DMS53 treated with DMSO at 0.1 percent for 48 hours (cell line): Measurements from ENCODE around the gene ARMH1.
"Not testable (repeated sequence)": the region's sequence is repeated elsewhere in the genome, so short reads cannot be mapped to it uniquely, and the experiment has no call there.

ENCODE experiments used
- DNase-seq: peaks from one replicate; lab custom pipeline; 2025; ENCODE audit not compliant: unreplicated experiment; lab: John Stamatoyannopoulos, UW

Gene ARMH1

DNA sequence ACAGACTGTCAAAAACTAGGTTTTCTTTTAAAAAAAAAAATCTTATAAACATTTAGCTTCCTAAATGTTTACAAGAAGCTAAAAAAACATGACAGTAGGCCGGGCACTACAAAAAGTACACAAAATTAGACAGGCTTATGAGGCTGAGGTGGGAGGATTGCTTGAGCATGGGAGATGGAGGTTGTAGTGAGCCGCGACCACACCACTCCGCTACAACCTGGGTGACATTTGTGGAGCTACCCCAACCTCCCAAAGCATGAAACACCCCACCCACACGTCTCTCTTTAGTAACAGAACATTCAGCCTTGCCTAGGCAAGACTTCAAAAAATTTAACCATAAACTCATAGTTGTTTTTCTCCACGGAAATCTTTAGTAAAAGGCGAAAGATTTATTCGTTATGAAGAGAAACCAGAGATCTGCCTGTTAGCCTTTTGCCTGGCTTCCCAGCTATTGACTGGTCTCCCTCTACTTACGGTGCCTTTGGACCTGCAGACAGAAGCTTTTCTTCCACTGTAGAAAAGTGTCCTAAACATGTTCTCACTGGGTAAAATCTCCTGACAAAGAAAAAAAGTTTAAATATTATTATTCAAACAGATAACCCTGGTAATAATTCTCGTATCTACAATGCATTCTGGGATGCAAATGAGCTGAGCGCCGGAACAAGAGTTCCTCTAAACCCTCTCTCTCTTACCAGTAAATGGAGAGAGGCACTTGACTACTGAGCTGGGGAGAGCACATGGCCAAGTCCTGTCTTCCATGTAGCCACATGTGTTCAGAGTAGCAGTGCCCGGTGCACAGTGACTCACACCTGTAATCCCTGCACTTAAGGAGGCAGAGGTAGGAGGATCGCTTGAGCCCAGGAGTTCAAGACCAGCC is 47.2 kb downstream of the ARMH1 start:
- DNase-seq = peak; percentile 99

DNA sequence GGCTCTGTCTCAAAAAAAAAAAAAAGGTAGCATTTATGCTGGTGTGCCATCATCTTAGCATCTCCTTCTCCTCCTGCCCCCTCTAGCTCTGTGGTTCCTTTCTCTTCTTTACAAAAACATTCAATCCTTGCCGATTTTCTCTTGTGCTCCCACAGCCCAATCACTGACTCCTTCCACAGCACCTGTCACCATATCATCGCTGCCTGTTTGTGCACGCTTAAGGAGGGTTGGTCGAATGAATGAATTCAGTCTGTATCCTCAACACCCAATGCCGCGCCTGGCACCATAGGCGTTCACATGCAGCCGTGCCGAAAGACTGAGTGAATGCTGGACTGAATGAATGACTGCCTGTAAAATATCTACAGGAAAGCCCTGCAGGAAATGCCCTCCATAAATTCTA is 48.5 kb downstream of the ARMH1 start:
- no peak for DNase-seq

DNA sequence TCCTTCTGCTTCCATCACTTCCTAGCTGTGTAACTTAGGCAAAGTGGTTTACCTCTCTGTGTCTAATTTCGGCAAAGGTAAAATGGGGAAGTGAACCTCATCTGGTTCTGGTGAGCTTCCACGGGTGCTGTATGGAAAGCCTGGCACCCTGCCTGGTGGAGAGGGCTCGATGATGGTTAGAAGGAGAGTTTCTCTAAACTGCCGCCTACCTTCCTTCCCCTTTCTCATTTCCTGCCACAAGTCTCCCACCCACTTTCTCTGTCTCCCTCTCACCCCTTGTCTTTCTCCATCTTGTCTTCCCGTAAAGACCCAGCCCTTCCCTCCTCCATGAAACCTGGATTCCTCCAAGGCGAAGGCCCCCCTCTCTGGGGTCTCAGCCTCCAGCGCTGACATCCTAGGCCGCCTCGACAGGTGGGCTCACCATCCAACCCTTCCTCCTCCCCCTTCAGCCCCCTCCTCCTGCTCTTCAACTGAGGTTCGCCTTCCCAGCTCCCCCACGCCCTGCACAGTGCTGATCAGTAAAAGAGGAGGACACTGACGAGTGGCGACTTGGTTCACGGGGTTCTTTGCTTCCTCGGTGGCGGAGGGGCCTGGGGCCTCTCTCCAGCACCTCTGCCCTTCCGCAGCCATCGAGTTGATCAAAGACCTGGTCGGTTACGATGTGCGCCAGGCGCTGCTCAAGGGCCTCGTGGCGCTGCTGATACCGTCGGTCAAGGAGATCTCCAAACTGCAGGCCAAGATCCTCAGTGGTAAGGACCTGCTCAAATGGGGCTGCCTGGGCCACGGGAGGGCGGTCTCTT is 49.2 kb downstream of the ARMH1 start:
- DNase-seq = no peak

DNA sequence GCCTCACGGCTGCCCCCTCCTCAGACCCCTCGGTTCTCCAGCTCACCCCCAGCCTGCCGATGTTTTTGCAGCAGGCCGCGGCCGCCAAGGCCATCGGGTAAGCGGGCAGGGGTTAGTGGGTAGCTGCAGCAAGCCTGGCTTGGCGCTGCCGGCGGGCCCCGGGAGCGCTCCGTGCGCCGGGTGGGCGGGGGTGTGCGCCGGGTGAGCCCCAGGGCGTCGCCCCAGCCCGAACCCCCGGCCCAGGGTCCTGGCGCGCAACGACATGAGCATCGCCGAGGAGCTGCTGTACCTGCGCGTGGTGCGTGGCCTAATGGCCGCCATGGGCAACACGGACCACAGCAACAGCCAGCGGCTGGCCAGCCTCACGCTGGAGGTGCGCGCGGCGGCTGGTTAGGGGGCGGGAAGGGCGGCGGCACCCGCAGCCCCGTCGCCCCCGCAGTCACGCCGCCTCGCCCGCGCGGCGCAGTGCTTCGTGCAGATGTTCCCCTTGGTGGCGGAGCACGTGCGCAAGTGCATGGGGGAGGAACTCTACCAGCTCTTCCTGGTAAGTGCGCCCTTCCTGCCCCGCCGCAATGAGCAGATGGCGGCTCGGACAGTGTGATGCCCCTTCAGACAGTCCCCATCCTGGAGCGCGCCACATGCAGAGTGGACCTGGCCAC is 49.9 kb downstream of the ARMH1 start:
- DNase-seq = no peak

DNA sequence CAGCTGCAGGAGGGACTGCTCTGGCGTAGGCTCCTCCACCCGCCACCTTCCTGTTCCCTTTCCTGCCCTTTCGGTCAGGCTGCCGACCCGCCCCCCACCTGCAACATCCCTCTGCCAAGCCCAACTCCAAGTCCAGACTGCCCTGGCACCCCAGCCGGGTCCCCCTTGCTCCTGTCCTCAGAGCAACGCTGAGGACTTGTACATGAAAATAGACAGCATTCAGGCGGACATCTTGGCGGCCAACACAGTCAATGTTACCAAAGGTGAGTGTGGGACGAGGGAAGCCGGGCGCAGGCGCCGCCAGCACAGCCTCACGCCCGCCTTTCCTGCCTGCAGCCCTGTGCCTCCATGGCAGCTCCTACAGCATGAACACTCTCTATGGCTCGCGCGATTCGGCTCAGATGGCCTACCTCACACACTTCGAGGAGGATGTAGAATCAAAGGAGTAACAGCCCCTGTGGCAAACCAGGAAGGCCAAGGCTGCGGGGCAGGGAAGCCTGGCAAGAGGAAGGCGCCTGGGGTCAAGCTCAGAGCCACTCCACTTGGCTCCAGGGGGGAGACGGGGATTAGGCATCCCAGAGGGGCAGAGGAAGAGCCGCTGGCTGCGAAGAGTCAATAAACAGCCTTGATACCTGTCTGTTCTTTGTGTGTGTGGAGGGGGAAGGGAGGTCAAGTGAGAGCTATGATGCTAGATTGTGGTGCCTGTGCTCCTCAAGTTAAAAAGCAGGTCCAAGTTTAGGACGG is 50.6 kb downstream of the ARMH1 start:
- DNase-seq = no peak

DNA sequence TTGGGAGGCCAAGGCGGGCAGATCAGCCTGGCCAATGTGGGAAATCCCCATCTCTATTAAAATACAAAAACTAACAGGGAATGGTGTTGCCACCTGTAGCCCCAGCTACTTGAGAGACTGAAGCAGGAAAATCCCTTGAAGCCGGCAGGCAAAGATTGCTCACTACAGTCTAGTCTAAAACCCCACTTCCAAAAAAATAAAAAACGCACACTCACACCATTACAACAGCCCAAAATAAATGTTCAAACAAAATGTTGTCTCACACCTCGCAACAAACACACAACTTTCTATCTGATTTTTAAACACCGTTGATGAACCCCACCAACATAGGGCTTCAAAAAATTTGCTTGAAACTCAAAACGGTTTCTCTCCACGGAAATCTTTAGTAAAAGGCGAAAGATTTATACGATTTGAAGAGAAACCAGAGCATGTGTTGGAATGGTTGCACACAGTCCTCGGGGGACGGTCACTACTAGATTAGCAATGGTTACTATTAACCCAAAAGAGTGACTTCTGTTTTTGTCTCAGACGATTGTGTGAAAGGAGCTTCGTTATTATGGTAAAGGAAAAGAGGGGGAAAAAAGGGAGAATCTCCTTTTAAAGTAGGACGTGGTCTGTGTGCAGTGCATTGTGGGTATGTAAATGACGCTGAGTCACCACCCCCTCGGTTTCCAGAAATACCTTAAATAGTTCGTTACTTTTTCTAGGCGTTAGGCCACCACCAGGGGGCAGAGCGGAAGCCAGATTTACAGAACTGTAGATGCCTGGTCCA is 56.4 kb downstream of the ARMH1 start, which contains the start of gene RNU5D-1:
Gene RNU5D-1, minus strand, starts transcription at position 430 of the 772 bp plus-strand sequence.
- peak; percentile 97 for DNase-seq

DNA sequence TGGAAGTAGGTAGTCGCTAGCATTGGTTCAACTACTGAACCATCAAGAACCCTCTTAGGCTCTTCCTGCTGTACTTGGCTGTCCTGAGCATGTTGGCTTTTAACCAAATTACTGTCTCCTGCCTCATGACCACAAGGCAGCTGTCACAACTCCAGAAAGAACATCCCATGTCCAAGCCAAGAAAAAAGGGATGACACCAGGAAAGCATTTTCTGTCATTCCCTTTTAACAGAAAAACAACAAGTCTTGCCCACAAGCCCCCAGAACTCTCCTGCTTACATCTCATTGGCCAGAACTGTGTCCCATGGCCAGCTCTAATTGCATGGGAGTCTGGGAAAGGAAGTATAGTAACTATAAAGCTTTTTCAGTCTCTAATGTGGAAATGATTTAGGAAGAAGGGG is 58.9 kb downstream of the ARMH1 start:
- no peak for DNase-seq

DNA sequence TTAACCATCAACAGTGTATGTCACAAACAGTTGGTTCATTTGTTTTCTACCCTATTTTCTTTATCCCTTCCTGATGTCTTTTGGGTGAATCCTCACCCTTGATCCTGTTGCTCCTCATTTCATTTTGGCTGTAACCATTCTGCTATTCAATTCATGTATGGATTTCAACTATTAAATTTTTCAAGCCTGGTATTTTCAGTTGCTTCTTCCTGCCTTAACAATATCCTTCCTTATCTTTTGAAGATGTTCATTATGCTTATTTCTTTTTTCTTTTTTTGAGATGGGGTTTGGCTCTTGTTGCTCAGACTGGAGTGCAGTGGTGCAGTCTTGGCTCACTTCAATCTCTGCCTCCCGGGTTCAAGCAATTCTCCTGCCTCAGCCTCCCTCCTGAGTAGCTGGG is 59.3 kb downstream of the ARMH1 start:
- no peak for DNase-seq

DNA sequence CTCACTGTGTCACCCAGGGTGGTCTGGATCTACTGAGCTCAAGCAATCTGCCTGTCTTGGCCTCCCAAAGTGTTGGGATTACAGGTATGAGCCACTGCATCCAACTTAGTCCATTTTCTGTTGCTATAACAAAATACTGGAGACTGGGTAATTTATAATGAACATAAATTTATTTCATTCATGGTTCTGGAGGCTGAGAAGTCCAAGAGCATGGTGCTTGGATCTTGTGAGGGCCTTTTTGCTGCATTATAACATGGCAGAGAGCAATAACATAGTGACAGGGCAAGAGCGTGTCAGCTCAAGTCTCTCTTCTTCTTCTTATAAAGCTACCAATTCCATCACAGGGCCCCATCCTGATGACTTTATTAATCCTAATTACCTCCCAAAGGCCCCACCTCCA is 61.5 kb downstream of the ARMH1 start:
- no peak for DNase-seq

DNA sequence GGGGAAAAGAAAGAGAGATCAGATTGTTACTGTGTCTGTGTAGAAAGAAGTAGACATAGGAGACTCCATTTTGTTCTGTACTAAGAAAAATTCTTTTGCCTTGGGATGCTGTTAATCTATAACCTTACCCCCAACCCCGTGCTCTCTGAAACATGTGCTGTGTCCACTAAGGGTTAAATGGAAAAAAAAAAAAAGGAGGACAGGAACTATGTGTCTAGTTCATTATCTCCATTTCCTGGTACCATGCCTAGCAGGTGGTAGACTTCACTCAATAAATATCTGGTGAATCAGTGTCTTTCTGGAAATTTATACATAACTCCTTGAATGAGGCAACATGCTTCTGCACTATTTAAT is 64.4 kb downstream of the ARMH1 start:
- not testable (repeated sequence) for DNase-seq

DNA sequence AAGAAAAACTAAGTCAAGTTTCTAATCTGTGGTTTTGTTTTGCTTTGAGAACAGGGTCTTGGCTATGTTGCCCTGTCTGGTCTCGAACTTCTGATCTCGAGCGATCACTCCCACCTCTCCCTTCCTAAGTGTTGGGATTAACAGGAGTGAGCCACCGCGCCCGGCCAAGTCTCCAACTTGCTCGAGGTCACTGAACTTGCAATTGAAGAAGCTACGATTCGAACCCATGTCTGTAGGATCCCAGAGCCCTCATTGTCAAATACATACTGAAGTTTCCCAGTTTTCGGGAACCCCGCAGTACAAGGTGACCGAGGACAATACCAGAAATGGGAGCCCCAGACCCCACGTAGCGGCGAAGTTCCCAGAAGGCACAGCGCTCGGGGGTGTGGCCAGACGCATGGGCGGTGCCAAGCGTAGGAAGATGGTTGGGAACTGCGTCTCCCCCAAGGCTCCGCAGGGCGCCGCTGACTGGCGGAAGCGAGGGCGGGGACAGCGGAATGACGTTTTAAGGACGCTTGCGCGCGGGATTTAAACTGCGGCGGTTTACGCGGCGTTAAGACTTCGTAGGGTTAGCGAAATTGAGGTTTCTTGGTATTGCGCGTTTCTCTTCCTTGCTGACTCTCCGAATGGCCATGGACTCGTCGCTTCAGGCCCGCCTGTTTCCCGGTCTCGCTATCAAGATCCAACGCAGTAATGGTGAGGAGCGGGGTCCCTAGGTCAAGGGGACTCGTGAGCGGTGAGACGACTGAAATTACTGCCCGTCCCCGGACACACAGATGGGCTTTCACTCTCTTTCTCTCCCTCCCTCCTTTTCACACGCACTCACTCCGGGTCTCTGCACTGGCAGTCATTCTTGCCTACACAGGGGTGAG is 65.0 kb downstream of the ARMH1 start, which contains the start of gene KIF2C:
Gene KIF2C, plus strand, starts transcription at position 531 of the 872 bp plus-strand sequence. Its CDS starts 96 bp downstream, at position 627.
- DNase-seq = peak; percentile 94

DNA sequence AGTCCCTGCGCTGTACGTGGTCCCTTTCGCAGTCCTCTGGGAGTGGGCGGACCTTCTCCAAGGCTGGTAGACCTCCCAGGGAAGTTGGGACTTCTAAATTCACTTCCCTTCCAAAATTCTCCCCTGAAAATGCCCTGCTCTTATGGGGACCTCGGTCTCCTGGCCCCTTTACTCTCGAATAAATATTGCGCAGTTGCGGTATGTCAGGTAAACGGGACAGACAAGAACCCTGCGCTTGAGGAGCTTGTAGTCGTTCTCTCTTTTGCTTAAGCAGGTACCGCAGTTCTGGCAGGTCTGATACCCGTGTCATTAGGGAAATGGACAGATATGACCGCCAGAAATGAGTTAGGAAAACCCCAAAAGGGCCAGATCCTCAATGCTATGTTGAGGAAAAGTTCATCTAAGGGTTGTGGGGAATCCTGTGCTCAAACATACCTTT is 65.7 kb downstream of the ARMH1 start:
- DNase-seq = no peak

DNA sequence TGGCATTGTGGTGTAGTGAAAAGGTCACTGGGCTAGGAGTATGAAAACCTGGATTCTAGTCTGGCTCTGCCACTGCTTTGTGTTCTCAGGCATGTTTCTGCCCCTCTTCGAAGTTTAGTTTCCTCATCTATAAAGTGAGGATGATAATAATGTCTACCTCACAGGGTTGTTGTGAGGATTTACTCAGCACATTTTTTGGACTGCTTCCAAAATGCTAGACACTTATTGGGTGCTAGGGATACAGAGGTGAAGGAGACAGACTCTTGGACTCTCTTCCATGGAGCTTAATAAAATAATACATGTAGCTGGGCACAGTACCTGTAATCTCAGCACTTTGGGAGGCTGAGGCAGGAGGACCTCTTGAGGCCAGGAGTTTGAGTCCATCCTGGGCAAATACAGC is 68.7 kb downstream of the ARMH1 start:
- no peak for DNase-seq

DNA sequence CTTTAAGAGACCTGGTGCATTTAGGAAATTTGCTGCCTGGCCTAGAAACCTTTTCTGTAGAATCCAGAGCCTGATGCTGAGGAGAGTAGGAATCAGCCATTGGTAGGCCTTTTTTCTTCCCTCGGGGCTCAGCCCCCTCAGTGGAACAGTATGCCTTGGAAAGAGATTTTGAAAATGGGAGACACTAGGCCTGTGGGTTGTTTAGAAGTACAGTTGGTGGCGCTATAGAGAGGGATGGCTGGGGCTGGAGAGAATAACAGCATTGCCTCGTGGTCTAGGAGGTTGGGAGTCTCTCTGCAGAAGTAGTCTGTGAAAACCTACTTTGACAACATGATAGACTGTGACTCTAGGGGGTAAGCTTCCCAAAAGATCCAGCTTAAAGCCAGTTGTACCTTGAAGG is 73.4 kb downstream of the ARMH1 start:
- no peak for DNase-seq

DNA sequence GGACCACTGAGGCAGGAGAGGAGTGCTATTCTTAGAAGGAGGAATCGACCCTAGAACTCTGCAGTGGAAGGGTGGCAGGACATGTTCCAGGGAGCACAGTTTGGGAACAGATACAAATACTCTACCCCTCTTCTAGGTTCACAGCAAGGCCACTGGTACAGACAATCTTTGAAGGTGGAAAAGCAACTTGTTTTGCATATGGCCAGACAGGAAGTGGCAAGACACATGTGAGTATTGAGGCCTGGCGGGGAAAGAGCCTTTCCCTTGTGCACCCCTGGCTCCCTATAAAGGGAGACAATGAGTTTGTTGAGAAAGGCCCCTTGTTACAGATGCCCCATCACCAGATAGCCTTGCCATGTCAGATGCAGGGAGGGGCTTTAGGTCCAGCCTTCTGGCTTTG is 82.9 kb downstream of the ARMH1 start:
- DNase-seq = no peak

DNA sequence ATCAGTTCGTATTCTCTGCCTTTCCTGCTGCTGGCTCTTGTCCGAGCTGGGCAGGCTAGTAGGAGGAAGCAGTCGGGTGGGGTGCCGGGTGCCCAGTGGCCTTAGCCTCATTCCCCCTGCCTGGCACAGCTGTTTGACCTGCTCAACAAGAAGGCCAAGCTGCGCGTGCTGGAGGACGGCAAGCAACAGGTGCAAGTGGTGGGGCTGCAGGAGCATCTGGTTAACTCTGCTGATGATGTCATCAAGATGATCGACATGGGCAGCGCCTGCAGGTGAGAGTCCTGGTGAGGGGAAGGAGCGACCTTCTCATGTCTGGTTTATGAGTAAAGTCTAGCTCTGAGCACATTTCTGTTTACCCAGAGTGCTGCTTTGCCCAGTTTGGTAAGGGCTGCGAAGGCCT is 84.6 kb downstream of the ARMH1 start:
- no peak for DNase-seq

DNA sequence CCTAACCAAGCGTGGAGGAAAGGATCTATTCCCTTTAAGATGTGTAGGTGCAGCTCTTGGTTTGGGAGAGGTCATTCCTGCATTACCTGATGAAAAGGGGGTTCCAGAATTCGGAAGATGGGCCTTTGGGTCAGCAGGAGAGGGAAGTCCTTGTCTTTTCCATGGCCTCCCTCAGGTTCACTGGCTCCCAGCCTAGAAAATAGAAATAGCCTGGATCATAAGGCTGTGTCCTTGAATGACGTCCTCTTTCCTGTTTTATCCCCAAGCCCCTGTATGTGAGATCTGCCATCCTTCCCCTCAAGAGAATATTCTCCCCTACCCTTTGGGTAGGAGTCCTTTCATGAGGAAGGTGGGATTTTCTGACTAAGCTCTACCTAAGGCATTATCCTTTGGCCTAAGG is 86.4 kb downstream of the ARMH1 start:
- DNase-seq = no peak

DNA sequence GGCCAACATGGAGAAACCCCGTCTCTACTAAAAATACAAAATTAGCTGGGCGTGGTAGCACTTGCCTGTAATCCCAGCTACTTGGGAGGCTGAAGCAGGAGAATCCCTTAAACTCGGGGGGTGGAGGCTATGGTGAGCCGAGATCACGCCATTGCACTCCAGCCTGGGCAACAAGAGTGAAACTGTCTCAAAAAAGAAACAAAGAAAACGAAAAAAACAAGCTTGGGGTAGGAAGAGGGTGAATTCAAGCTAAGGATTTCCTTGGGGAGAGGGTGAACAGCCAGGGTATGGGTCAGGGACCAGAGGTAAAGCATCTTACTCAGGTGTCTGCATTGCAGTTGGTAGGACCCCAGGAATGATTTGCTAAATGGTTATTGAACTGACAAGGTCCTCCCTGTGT is 91.9 kb downstream of the ARMH1 start:
- DNase-seq = not testable (repeated sequence)
